C4-2B (cell line): ENCODE results near the gene BPI.
"Not testable (repeated sequence)": the region's sequence is repeated elsewhere in the genome, so short reads cannot be mapped to it uniquely, and the experiment has no call there.

Source experiments
- H3K27ac ChIP-seq: fragments of 450-650 bp; 2 replicates; pipeline ENCODE4 v1.5.1; 2017
- CTCF ChIP-seq: fragments of 450-650 bp; conservative IDR thresholded peaks from 2 replicates; pipeline ENCODE4 v1.5.1; 2017; ENCODE audit warnings: mild to moderate bottlenecking
- ZFX ChIP-seq: fragments of 450-650 bp; IDR thresholded peaks from 2 replicates; pipeline ENCODE4 v1.6.1; 2017

Gene BPI

GRCh38 chr20:38313676-38314075 lies 9.7 kb downstream of the BPI start:
- no peak overlapping the region for H3K27ac ChIP-seq
- TF ChIP-seq CTCF (no peak), ZFX (no peak)

DNA sequence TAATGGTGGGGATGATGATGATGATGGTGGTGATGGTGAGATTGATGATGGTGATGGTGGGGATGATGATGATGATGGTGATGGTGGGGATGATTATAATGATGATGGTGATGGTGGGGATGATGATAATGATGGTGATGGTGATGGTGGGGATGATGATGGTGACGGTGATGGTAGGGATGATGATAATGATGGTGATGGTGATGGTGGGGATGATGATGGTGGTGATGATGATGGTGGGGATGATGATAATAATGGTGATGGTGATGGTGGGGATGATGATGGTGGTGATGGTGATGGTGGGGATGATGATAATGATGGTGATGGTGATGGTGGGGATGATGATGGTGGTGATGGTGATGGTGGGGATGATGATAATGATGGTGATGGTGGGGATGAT lies 10.4 kb downstream of the BPI start:
- not testable (repeated sequence) for H3K27ac ChIP-seq

- TF ChIP-seq CTCF (no peak), ZFX (no peak)
- H3K27ac ChIP-seq = no peak overlapping the region
Measured at GRCh38 chr20:38315290-38315966, 11.5 kb downstream of the BPI start.

DNA sequence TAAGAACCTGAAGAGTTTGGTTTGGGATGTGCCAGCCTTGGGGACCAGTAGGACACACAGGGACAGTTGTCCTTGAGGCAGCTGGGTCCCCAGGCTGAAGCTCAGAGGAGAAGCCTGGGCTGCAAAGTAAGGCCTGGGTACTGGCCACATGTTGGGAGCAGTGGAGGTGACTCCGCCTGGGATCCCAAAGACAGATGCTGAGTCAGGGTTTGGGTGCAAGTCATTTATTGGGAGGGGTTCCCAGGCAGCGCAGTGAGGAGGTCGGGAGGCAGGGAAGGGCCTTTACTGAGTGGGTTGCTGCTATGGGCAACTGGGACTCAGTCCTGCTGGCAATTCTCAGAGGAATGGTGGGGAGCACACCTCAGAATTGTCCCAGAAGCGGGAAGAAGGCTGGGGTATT lies 12.4 kb downstream of the BPI start:
- no peak for TF ChIP-seq CTCF
- no peak for TF ChIP-seq ZFX
- H3K27ac ChIP-seq = no peak overlapping the region

- no peak for TF ChIP-seq CTCF
- no peak overlapping the region for H3K27ac ChIP-seq
Measured at GRCh38 chr20:38317422-38317821, 13.5 kb downstream of the BPI start.

DNA sequence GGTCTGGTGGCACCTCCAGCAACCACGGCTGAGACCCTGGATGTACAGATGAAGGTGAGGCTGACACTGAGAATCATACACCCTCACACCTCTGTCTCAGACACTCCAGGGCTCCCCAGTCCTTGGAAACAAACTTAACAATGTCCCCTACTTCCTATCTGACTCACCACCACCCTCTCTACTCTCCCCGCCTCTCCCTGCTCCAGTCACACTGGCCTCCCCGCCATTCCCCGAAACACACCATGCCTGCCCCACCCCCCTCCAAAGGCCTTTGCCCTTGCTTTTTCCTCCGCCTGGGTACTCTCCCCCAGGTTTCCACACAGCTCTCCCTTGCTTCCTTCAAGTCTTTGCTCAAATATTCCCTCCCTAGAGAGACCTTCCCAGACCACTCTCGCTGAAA lies 16.3 kb downstream of the BPI start:
- H3K27ac ChIP-seq = no peak overlapping the region
- TF ChIP-seq CTCF (no peak), ZFX (no peak)

GRCh38 chr20:38321959-38322598 lies 18.1 kb downstream of the BPI start:
- H3K27ac ChIP-seq = no peak overlapping the region
- TF ChIP-seq CTCF (peak; percentile 89), ZFX (no peak)

GRCh38 chr20:38324159-38324558 lies 20.2 kb downstream of the BPI start:
- TF ChIP-seq ZFX (no peak), CTCF (no peak)
- H3K27ac ChIP-seq = no peak overlapping the region
